Hematopoietic multipotent progenitor cell (in vitro differentiated cells): ENCODE data around the gene GLIS1. TPM values are rescaled to one million over a fixed set of nuclear protein-coding genes. Genes with fewer than 3 reads are reported as not detected.

Experiments
- DNase-seq, 3 donors: peaks; one replicate each; pipeline ENCODE4 v3.0.0-alpha.2; 2011 to 2015; ENCODE audit warnings: low read depth in 2 of 3, low spot score in 2 of 3
- total RNA-seq: library from RNA; depleted of rRNA; stranded (reverse); fragments of >200 nt; gene quantifications from one replicate; pipeline ENCODE4 v1.2.3, GENCODE V29; 2012

The GLIS1 gene
- total RNA-seq, 1 donor: not detected

GRCh38 chr1:53721088-53721487 is 17.9 kb downstream of the GLIS1 start:
- no peak for DNase-seq

- DNase-seq: no peak
Measured at GRCh38 chr1:53719469-53719868, 19.5 kb downstream of the GLIS1 start.

DNA sequence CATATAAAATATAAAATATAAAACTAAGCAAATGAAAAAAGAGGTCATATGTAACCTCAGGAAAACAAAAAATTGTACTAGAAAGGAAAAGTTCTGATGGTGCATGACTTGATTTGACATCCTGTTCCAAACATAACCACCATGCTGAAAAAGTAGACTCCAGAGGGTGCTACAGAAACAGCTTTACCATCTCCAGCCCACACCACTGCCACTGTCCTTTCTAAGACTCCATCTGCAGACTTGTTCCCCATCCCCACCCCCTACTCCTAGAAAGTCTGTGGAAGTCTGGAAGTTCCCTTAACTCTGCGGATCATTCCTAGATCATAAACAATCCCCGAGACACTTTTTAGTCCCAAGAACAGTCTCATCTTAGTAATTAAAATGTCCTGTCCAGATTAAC is 20.5 kb downstream of the GLIS1 start:
- DNase-seq: no peak

GRCh38 chr1:53717025-53717804 is 21.7 kb downstream of the GLIS1 start:
- no peak for DNase-seq

GRCh38 chr1:53716150-53716549 is 22.8 kb downstream of the GLIS1 start:
- DNase-seq: no peak

- DNase-seq: peak in 1 of 3 donors; percentile 25
Measured at GRCh38 chr1:53715478-53715877, 23.5 kb downstream of the GLIS1 start.

GRCh38 chr1:53712276-53712675 is 26.7 kb downstream of the GLIS1 start:
- DNase-seq: no peak

- DNase-seq: no peak
Measured at GRCh38 chr1:53710584-53710983, 28.4 kb downstream of the GLIS1 start.

GRCh38 chr1:53708687-53709086 is 30.3 kb downstream of the GLIS1 start:
- DNase-seq: no peak

DNA sequence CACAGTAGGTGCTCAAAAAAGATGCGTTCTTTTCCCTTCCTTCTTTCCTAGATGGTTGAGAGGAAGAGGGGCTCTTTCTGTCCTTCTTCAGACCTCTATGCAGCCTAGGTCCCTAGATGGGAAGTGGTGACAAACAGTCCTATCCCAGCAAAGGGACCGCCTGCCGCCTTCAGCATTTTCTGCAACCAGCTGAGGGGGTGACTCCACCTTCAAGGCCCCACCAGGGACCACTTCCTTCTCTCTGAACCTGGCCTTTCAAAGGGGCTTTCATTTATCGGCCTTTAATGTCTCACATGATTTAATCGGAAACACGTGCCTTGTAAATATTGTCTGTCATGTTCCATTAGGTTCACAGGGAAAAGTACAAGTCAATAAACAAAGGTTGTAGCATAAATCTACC is 32.6 kb downstream of the GLIS1 start:
- DNase-seq: no peak

DNA sequence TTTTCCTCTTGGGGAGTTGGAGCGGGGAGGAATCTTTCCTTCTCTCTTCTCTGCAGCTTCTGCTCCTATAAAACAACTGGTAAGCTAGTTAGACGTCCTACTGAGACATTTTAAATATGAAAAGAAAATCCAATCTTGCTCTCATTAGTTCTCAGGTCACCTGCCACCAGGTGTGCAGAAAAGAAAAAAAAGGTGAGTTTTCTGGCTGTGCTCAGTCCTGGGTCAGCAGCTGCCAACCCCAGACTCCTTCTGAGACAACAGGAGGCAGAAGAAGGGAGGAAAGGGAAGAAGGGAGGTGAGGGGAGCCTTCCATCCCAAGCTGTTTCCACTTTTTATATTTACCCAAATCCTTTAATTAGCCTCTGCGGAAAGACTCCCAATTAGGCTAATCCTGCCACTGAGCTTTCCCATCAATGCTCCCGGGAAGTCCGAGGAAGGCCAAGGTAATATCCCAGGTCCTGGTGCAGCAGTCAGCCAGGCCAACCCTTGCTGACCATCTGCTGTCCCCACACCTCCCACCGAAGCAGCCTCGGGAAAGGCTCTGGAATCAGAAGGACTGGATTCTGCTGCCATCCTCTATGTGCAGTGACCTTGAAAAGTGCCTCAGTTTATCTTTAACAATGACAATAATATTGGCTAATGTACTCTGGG is 33.4 kb downstream of the GLIS1 start:
- DNase-seq: no peak

GRCh38 chr1:53704804-53705445 is 34.0 kb downstream of the GLIS1 start:
- no peak for DNase-seq

DNA sequence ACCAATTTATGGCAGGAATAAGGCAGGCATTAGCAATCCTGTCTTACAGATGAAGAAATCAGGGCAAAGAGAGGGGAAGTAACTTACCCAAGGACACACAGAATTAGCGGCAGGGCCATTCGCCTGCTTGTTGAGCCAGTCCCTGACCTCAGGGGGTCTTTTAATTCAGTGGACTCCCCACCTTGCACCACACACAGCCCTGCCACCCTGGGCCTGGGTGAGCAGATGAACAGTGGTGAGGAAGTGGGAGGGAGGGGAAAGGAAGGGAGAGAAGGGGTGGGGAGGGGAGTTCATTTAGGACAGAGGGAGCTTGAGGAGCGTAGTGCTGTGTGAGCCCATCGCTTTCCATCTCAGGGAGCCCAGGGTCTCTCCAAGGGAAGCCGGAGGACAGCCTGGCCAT is 34.7 kb downstream of the GLIS1 start:
- DNase-seq: no peak

DNA sequence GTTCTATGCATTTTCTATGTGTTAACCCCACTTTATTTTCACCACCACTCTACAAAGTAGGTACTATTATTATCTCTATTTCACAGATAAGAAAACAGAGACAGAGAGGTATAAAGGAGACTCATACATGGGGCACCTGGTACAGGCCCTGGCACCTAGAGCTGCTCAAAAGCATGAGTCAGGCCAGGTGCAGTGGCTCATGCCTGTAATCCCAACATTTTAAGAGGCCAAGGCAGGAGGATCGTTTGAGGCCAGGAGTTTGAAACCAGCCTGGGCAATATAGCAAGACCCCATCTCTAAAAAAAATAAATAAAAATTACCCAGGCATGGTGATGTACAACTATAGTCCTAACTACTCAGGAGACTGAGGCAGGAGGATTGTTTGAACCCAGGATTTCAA is 35.8 kb downstream of the GLIS1 start:
- no peak for DNase-seq

- DNase-seq: no peak
Measured at GRCh38 chr1:53702341-53702740, 36.6 kb downstream of the GLIS1 start.

- no peak for DNase-seq
Measured at GRCh38 chr1:53700776-53701175, 38.2 kb downstream of the GLIS1 start.

- no peak for DNase-seq
Measured at GRCh38 chr1:53699981-53700380, 39.0 kb downstream of the GLIS1 start.

- no peak for DNase-seq
Measured at GRCh38 chr1:53698384-53698980, 40.5 kb downstream of the GLIS1 start.

- DNase-seq: peak in 1 of 3 donors; percentile 21
Measured at GRCh38 chr1:53697721-53698383, 41.1 kb downstream of the GLIS1 start.

GRCh38 chr1:53696990-53697389 is 42.0 kb downstream of the GLIS1 start:
- no peak for DNase-seq

DNA sequence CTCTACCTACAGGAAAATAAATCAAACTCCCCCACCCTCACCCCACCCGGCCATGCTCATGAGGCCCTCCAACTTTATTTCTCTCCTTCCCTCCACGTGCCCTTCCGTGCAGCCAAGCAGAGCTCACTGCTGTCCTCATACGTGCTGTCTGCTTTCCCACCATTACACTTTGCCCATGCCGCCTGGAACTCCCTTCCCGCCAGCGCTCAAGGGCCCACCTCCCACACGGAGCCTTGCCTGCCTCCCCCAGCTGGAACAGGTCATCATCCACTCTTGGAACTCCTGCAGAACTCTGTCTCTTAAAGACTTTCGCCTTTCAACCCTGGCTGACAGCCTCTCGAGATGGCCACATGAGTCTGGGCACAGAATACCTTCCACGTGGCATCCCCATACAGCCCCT is 42.4 kb downstream of the GLIS1 start:
- DNase-seq: no peak
